Measurements from ENCODE around the gene ETNK1. TPM values are rescaled to one million over a fixed set of nuclear protein-coding genes. Genes with fewer than 3 reads are reported as not detected.

ETNK1 gene
- total RNA-seq, 1 experiment from 2014 or later, result 25.8 TPM

Other genes with a start within 250 kb of the ETNK1 start
- 12.2 and 14.9 TPM in 2 replicates for gene C2CD5, start 80.6 kb upstream of the ETNK1 start, total RNA-seq (2014; rRNA removed)

All from LHCN-M2 (cell line).